Measurements from ENCODE around the gene UNC13D. TPM values are rescaled to one million over a fixed set of nuclear protein-coding genes. Genes with fewer than 3 reads are reported as not detected.
A peak's percentile ranks its signal among the peaks of the same experiment; 100 is the strongest.

Gene UNC13D
- total and polyA plus RNA-seq, 9 of the 15 experiments (the other 6 are each of a cell fraction or from before 2014, with no cell fraction given): 0.86 to 244 (median 69.2) TPM

DNA sequence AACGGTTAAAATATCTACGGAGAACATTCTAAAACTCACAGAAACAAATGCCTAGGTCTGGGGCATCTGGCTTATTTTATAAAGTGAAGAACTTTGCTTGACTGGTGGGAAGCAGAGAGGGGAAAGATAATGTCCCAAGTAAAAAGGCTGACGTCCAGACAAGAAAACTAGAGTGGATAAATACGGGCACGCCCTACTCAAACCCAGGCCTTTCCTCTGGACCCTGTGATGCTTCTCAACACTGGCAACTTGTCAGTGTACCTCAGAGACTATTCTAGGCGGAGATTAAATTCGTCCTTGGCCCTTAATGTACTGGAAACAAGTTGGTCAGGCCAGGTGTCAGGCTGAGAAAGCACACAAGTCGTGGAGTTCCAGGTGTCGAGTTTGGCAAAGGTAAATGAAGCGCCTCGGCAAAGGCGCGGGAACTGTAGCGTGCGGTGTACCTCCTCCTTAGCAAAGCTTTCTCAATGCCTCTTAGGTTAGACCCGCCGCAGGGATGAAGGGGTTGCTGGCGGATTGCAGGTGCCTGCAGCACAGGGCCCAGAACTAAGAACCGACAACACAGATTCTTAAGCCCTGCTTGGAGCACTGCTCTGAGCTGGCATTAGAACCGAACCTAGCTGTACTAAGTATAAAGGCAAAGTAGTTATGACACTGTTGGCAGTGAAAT lies 60.3 kb downstream of the UNC13D start (continued):
- TF ChIP-seq, protein P1, sequence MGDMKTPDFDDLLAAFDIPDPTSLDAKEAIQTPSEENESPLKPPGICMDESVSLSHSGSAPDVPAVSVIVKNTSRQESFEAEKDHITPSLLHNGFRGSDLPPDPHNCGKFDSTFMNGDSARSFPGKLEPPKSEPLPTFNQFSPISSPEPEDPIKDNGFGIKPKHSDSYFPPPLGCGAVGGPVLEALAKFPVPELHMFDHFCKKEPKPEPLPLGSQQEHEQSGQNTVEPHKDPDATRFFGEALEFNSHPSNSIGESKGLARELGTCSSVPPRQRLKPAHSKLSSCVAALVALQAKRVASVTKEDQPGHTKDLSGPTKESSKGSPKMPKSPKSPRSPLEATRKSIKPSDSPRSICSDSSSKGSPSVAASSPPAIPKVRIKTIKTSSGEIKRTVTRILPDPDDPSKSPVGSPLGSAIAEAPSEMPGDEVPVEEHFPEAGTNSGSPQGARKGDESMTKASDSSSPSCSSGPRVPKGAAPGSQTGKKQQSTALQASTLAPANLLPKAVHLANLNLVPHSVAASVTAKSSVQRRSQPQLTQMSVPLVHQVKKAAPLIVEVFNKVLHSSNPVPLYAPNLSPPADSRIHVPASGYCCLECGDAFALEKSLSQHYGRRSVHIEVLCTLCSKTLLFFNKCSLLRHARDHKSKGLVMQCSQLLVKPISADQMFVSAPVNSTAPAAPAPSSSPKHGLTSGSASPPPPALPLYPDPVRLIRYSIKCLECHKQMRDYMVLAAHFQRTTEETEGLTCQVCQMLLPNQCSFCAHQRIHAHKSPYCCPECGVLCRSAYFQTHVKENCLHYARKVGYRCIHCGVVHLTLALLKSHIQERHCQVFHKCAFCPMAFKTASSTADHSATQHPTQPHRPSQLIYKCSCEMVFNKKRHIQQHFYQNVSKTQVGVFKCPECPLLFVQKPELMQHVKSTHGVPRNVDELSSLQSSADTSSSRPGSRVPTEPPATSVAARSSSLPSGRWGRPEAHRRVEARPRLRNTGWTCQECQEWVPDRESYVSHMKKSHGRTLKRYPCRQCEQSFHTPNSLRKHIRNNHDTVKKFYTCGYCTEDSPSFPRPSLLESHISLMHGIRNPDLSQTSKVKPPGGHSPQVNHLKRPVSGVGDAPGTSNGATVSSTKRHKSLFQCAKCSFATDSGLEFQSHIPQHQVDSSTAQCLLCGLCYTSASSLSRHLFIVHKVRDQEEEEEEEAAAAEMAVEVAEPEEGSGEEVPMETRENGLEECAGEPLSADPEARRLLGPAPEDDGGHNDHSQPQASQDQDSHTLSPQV (IDR thresholded peaks at IDR 0.05): 0 out of 2 replicates have a peak, but pooled peaks have one; percentile 21
- 0 out of 2 replicates have a peak, but pooled peaks have one; percentile 7 for TF ChIP-seq ZNF75A (CRISPR knock-in tag; IDR thresholded peaks at IDR 0.05)
- no peak for TF ChIP-seq TEAD4 (IDR thresholded peaks at IDR 0.05; ENCODE audit: low read length)
- TF ChIP-seq TEAD4 (CRISPR knock-in tag; IDR thresholded peaks at IDR 0.05; ENCODE audit: borderline replicate concordance): no peak
- TF ChIP-seq, protein P2, sequence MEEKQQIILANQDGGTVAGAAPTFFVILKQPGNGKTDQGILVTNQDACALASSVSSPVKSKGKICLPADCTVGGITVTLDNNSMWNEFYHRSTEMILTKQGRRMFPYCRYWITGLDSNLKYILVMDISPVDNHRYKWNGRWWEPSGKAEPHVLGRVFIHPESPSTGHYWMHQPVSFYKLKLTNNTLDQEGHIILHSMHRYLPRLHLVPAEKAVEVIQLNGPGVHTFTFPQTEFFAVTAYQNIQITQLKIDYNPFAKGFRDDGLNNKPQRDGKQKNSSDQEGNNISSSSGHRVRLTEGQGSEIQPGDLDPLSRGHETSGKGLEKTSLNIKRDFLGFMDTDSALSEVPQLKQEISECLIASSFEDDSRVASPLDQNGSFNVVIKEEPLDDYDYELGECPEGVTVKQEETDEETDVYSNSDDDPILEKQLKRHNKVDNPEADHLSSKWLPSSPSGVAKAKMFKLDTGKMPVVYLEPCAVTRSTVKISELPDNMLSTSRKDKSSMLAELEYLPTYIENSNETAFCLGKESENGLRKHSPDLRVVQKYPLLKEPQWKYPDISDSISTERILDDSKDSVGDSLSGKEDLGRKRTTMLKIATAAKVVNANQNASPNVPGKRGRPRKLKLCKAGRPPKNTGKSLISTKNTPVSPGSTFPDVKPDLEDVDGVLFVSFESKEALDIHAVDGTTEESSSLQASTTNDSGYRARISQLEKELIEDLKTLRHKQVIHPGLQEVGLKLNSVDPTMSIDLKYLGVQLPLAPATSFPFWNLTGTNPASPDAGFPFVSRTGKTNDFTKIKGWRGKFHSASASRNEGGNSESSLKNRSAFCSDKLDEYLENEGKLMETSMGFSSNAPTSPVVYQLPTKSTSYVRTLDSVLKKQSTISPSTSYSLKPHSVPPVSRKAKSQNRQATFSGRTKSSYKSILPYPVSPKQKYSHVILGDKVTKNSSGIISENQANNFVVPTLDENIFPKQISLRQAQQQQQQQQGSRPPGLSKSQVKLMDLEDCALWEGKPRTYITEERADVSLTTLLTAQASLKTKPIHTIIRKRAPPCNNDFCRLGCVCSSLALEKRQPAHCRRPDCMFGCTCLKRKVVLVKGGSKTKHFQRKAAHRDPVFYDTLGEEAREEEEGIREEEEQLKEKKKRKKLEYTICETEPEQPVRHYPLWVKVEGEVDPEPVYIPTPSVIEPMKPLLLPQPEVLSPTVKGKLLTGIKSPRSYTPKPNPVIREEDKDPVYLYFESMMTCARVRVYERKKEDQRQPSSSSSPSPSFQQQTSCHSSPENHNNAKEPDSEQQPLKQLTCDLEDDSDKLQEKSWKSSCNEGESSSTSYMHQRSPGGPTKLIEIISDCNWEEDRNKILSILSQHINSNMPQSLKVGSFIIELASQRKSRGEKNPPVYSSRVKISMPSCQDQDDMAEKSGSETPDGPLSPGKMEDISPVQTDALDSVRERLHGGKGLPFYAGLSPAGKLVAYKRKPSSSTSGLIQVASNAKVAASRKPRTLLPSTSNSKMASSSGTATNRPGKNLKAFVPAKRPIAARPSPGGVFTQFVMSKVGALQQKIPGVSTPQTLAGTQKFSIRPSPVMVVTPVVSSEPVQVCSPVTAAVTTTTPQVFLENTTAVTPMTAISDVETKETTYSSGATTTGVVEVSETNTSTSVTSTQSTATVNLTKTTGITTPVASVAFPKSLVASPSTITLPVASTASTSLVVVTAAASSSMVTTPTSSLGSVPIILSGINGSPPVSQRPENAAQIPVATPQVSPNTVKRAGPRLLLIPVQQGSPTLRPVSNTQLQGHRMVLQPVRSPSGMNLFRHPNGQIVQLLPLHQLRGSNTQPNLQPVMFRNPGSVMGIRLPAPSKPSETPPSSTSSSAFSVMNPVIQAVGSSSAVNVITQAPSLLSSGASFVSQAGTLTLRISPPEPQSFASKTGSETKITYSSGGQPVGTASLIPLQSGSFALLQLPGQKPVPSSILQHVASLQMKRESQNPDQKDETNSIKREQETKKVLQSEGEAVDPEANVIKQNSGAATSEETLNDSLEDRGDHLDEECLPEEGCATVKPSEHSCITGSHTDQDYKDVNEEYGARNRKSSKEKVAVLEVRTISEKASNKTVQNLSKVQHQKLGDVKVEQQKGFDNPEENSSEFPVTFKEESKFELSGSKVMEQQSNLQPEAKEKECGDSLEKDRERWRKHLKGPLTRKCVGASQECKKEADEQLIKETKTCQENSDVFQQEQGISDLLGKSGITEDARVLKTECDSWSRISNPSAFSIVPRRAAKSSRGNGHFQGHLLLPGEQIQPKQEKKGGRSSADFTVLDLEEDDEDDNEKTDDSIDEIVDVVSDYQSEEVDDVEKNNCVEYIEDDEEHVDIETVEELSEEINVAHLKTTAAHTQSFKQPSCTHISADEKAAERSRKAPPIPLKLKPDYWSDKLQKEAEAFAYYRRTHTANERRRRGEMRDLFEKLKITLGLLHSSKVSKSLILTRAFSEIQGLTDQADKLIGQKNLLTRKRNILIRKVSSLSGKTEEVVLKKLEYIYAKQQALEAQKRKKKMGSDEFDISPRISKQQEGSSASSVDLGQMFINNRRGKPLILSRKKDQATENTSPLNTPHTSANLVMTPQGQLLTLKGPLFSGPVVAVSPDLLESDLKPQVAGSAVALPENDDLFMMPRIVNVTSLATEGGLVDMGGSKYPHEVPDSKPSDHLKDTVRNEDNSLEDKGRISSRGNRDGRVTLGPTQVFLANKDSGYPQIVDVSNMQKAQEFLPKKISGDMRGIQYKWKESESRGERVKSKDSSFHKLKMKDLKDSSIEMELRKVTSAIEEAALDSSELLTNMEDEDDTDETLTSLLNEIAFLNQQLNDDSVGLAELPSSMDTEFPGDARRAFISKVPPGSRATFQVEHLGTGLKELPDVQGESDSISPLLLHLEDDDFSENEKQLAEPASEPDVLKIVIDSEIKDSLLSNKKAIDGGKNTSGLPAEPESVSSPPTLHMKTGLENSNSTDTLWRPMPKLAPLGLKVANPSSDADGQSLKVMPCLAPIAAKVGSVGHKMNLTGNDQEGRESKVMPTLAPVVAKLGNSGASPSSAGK (IDR thresholded peaks at IDR 0.05): peak; percentile 77
- TF ChIP-seq SMARCE1 (IDR thresholded peaks at IDR 0.05): peak; percentile 37; the same call in 1 of the 2 replicates
- TF ChIP-seq ZNF584 (CRISPR knock-in tag; IDR thresholded peaks at IDR 0.05; ENCODE audit: low read depth): peak; percentile 72
- TF ChIP-seq, protein P3, sequence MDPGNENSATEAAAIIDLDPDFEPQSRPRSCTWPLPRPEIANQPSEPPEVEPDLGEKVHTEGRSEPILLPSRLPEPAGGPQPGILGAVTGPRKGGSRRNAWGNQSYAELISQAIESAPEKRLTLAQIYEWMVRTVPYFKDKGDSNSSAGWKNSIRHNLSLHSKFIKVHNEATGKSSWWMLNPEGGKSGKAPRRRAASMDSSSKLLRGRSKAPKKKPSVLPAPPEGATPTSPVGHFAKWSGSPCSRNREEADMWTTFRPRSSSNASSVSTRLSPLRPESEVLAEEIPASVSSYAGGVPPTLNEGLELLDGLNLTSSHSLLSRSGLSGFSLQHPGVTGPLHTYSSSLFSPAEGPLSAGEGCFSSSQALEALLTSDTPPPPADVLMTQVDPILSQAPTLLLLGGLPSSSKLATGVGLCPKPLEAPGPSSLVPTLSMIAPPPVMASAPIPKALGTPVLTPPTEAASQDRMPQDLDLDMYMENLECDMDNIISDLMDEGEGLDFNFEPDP (CRISPR knock-in tag; IDR thresholded peaks at IDR 0.05): no peak
- TF ChIP-seq NFE2 (IDR thresholded peaks at IDR 0.05; ENCODE audit: low read depth): no peak
- TF ChIP-seq POLR2AphosphoS5 (IDR thresholded peaks at IDR 0.05; ENCODE audit: control insufficient read depth, insufficient read depth, low read depth, low read length): 0 out of 2 replicates have a peak, but pooled peaks have one; percentile 6
